Measurements from ENCODE around the gene TXNRD1. TPM values are rescaled to one million over a fixed set of nuclear protein-coding genes. Genes with fewer than 3 reads are reported as not detected.

The TXNRD1 gene
- total RNA-seq, 4 donors from 2014 or later, result 94.1 to 240 (median 128) TPM

- TF ChIP-seq CTCF (IDR thresholded peaks at IDR 0.05) (no peak), POLR2A (IDR thresholded peaks at IDR 0.05) (no peak)
- no peaks in the 10 kb centered on the region for H3K27me3 ChIP-seq
- no peak overlapping the region for H3K4me3 ChIP-seq
- peaks cover 0 to 22% (median 2%) of the 10 kb centered on the region in 4 donors for H3K4me1 ChIP-seq
- H3K36me3 ChIP-seq, result peaks cover 0 to 26% (median 0%) of the 10 kb centered on the region in 3 donors
- H3K9me3 ChIP-seq, result no peaks in the 10 kb centered on the region
- no peak overlapping the region for H3K27ac ChIP-seq
- no peak for DNase-seq
Measured at GRCh38 chr12:104296718-104297117, 81.1 kb downstream of the TXNRD1 start.

GRCh38 chr12:104297477-104298113 is 82.0 kb downstream of the TXNRD1 start:
- Histone ChIP-seq H3K27ac (no peak overlapping the region), H3K36me3 (peaks cover 0 to 17% (median 0%) of the 10 kb centered on the region in 3 donors), H3K4me3 (no peak overlapping the region), H3K4me1 (peaks cover 0 to 23% (median 2%) of the 10 kb centered on the region in 4 donors), H3K9me3 (no peaks in the 10 kb centered on the region), H3K27me3 (no peaks in the 10 kb centered on the region)
- DNase-seq, result no peak
- TF ChIP-seq CTCF (IDR thresholded peaks at IDR 0.05), result no peak
- TF ChIP-seq POLR2A (IDR thresholded peaks at IDR 0.05), result no peak

- Histone ChIP-seq H3K9me3 (no peaks in the 10 kb centered on the region), H3K27me3 (no peaks in the 10 kb centered on the region), H3K27ac (peak overlapping the region in 1 of 4 donors; percentile 22), H3K4me1 (peaks cover 0 to 40% (median 2%) of the 10 kb centered on the region in 4 donors), H3K36me3 (peaks cover 0 to under 1% (median 0%) of the 10 kb centered on the region in 3 donors), H3K4me3 (no peak overlapping the region)
- DNase-seq, result no peak
- TF ChIP-seq POLR2A (IDR thresholded peaks at IDR 0.05) (no peak), CTCF (IDR thresholded peaks at IDR 0.05) (no peak)
Measured at GRCh38 chr12:104299842-104300481, 84.4 kb downstream of the TXNRD1 start.

- Histone ChIP-seq H3K27me3 (no peaks in the 10 kb centered on the region), H3K9me3 (no peaks in the 10 kb centered on the region), H3K4me1 (peaks cover 0 to 41% (median 0%) of the 10 kb centered on the region in 4 donors), H3K4me3 (peak within 1 kb of the TSS; percentile 37 to 56 (median 49)), H3K27ac (peak within 1 kb of the TSS; percentile 66 to 83 (median 76)), H3K36me3 (no peaks in the 10 kb centered on the region)
- peak; percentile 84 to 95 (median 92) for DNase-seq
- TF ChIP-seq CTCF (IDR thresholded peaks at IDR 0.05) (no peak), POLR2A (IDR thresholded peaks at IDR 0.05) (peak in 1 of 2 donors; percentile 20)
Measured at GRCh38 chr12:104303538-104304151, 88.1 kb downstream of the TXNRD1 start, which contains the start of gene EID3. EID3 (plus strand) TSS chr12:104303739; CDS start chr12:104303935, 196 bp downstream.

- Histone ChIP-seq H3K9me3 (no peaks in the 10 kb centered on the region), H3K4me3 (peak overlapping the region; percentile 37 to 56 (median 49)), H3K27ac (peak overlapping the region; percentile 66 to 83 (median 76)), H3K36me3 (no peaks in the 10 kb centered on the region), H3K4me1 (peaks cover 0 to 41% (median 0%) of the 10 kb centered on the region in 4 donors), H3K27me3 (no peaks in the 10 kb centered on the region)
- TF ChIP-seq POLR2A (IDR thresholded peaks at IDR 0.05), result no peak
- TF ChIP-seq CTCF (IDR thresholded peaks at IDR 0.05), result no peak
- DNase-seq, result no peak
Measured at GRCh38 chr12:104304261-104305009, 88.9 kb downstream of the TXNRD1 start.

Measured in Peyer's patch (tissue), 4 donors.